ENCODE measurements around the gene XIRP1.

XIRP1 gene

GRCh38 chr3:39157359-39157758 is 35.0 kb downstream of the XIRP1 start:
- in situ Hi-C loops (cut with HindIII; ENCODE audit: low sequenced_read_pairs) = no loop called here
- TF ChIP-seq CTCF (IDR thresholded peaks at IDR 0.05; ENCODE audit: low read depth, low read length) = no peak
- no peak for DNase-seq (ENCODE audit: low read depth, low spot score)
- no peak overlapping the region for H3K4me3 ChIP-seq (ENCODE audit: low read depth, low read length)

GRCh38 chr3:39156421-39156820 is 36.0 kb downstream of the XIRP1 start:
- TF ChIP-seq CTCF (IDR thresholded peaks at IDR 0.05; ENCODE audit: low read depth, low read length) = no peak
- DNase-seq (ENCODE audit: low read depth, low spot score) = no peak
- H3K4me3 ChIP-seq (ENCODE audit: low read depth, low read length) = no peak overlapping the region
- in situ Hi-C loops (cut with HindIII; ENCODE audit: low sequenced_read_pairs) = no loop called here

- in situ Hi-C loops (cut with HindIII; ENCODE audit: low sequenced_read_pairs) = no loop called here
- DNase-seq (ENCODE audit: low read depth, low spot score) = no peak
- no peak for TF ChIP-seq CTCF (IDR thresholded peaks at IDR 0.05; ENCODE audit: low read depth, low read length)
- no peak overlapping the region for H3K4me3 ChIP-seq (ENCODE audit: low read depth, low read length)
These were observed 37.9 kb downstream of the XIRP1 start for GRCh38 chr3:39154280-39155021.

GRCh38 chr3:39153977-39154279 is 38.5 kb downstream of the XIRP1 start:
- in situ Hi-C loops (cut with HindIII; ENCODE audit: low sequenced_read_pairs) = no loop called here
- DNase-seq (ENCODE audit: low read depth, low spot score) = no peak
- H3K4me3 ChIP-seq (ENCODE audit: low read depth, low read length) = peak overlapping the region; percentile 24
- TF ChIP-seq CTCF (IDR thresholded peaks at IDR 0.05; ENCODE audit: low read depth, low read length) = no peak

GRCh38 chr3:39150803-39151631 is 41.4 kb downstream of the XIRP1 start:
- TF ChIP-seq CTCF (IDR thresholded peaks at IDR 0.05; ENCODE audit: low read depth, low read length) = no peak
- peak; percentile 98 for DNase-seq (ENCODE audit: low read depth, low spot score)
- in situ Hi-C loops (cut with HindIII; ENCODE audit: low sequenced_read_pairs) = no loop called here
- peak overlapping the region; percentile 61 for H3K4me3 ChIP-seq (ENCODE audit: low read depth, low read length)

GRCh38 chr3:39150148-39150802 is 42.1 kb downstream of the XIRP1 start:
- in situ Hi-C loops (cut with HindIII; ENCODE audit: low sequenced_read_pairs) = no loop called here
- peak; percentile 20 for TF ChIP-seq CTCF (IDR thresholded peaks at IDR 0.05; ENCODE audit: low read depth, low read length)
- peak overlapping the region; percentile 30 for H3K4me3 ChIP-seq (ENCODE audit: low read depth, low read length)
- DNase-seq (ENCODE audit: low read depth, low spot score) = no peak
